Neural cell (in vitro differentiated cells): ENCODE measurements around the gene OSBPL1A. TPM values are rescaled to one million over a fixed set of nuclear protein-coding genes. Genes with fewer than 3 reads are reported as not detected.

ENCODE experiments used
- H2AFZ ChIP-seq: fragments of 200-600, 300-800 bp; sonication (generic), shearing (Covaris generic); 2 replicates; pipeline ENCODE4 v1.6.0; 2014; ENCODE audit warnings: low read depth, mild to moderate bottlenecking, antibody characterized with exemption, low read length, moderate library complexity
- H3F3A ChIP-seq: fragments of 200-600 bp; shearing (Covaris generic); 2 replicates; pipeline ENCODE4 v1.6.1; 2016; ENCODE audit warnings: mild to moderate bottlenecking, moderate library complexity, mixed read lengths, antibody characterized with exemption, low read length; ENCODE audit not compliant: insufficient read depth, poor library complexity, severe bottlenecking
- H3K27ac ChIP-seq: fragments of 200-600, 300-800 bp; sonication (generic), shearing (Covaris generic); 2 replicates; pipeline ENCODE4 v1.5.1; 2014; ENCODE audit warnings: mild to moderate bottlenecking, low read length, moderate library complexity
- H3K27me3 ChIP-seq: fragments of 300-800, 200-600 bp; sonication (generic), shearing (Covaris generic); 2 replicates; pipeline ENCODE4 v1.6.0; 2014; ENCODE audit warnings: mild to moderate bottlenecking, low read depth, low read length, moderate library complexity; ENCODE audit not compliant: insufficient read depth
- H3K36me3 ChIP-seq: fragments of 300-800, 200-600 bp; sonication (generic), shearing (Covaris generic); 2 replicates; pipeline ENCODE4 v1.5.1; 2014; ENCODE audit warnings: mild to moderate bottlenecking, antibody characterized with exemption, low read length, moderate library complexity; ENCODE audit not compliant: insufficient read depth
- H3K4me2 ChIP-seq: fragments of 300-800, 200-600 bp; sonication (generic), shearing (Covaris generic); 2 replicates; pipeline ENCODE4 v1.6.0; 2014; ENCODE audit warnings: mild to moderate bottlenecking, low read length
- H3K4me3 ChIP-seq: fragments of 300-800, 200-600 bp; sonication (generic), shearing (Covaris generic); 2 replicates; pipeline ENCODE4 v1.5.1; 2014; ENCODE audit warnings: mild to moderate bottlenecking, low read length, moderate library complexity
- H3K79me2 ChIP-seq: fragments of 200-600 bp; shearing (Covaris generic); replicated peaks from 2 replicates; pipeline ENCODE4 v1.6.0; 2014; ENCODE audit warnings: mild to moderate bottlenecking, low read length, moderate library complexity; ENCODE audit not compliant: insufficient read depth
- H3K9ac ChIP-seq: fragments of 300-800, 200-600 bp; sonication (generic), shearing (Covaris generic); 2 replicates; pipeline ENCODE4 v1.6.1; 2016; ENCODE audit warnings: mild to moderate bottlenecking, low read length, mixed read lengths
- H3K9me2 ChIP-seq: fragments of 200-600 bp; shearing (Covaris generic); 2 replicates; pipeline ENCODE4 v1.6.1; 2016; ENCODE audit warnings: mild to moderate bottlenecking, low read length, mixed read lengths; ENCODE audit not compliant: insufficient read depth
- H3K9me3 ChIP-seq: fragments of 200-600, 300-800 bp; sonication (generic), shearing (Covaris generic); 2 replicates; pipeline ENCODE4 v1.6.1; 2016; ENCODE audit warnings: mild to moderate bottlenecking, mixed run types, low read length, moderate library complexity, mixed read lengths
- H4K20me1 ChIP-seq: fragments of 200-600 bp; shearing (Covaris generic); 2 replicates; pipeline ENCODE4 v1.6.1; 2016; ENCODE audit warnings: mild to moderate bottlenecking, mixed run types; ENCODE audit not compliant: insufficient read depth
- CTCF ChIP-seq: fragments of 450-650 bp; IDR thresholded peaks from 2 replicates; pipeline ENCODE4 v1.5.1; 2014; ENCODE audit warnings: antibody characterized with exemption, mild to moderate bottlenecking, moderate library complexity; ENCODE audit not compliant: poor library complexity, severe bottlenecking
- EP300 ChIP-seq: fragments of 450-650 bp; conservative IDR thresholded peaks from 2 replicates; pipeline ENCODE4 v1.6.1; 2014; ENCODE audit warnings: antibody characterized with exemption, mild to moderate bottlenecking, moderate library complexity; ENCODE audit not compliant: poor library complexity, severe bottlenecking
- EZH2 ChIP-seq: fragments of 200-600, 300-800 bp; shearing (Covaris generic), sonication (generic); IDR thresholded peaks from 2 replicates; pipeline ENCODE4 v1.6.1; 2014; ENCODE audit warnings: antibody characterized with exemption, low read length, borderline replicate concordance, mild to moderate bottlenecking; ENCODE audit not compliant: insufficient read depth, poor library complexity, severe bottlenecking
- MXI1 ChIP-seq: fragments of 450-650 bp; conservative IDR thresholded peaks from 2 replicates; pipeline ENCODE4 v1.6.1; 2014; ENCODE audit warnings: antibody characterized with exemption, mild to moderate bottlenecking; ENCODE audit not compliant: poor library complexity, severe bottlenecking
- POLR2AphosphoS5 ChIP-seq: IDR thresholded peaks from 2 replicates; pipeline ENCODE4 v1.6.1; 2012
- RAD21 ChIP-seq: fragments of 450-650 bp; conservative IDR thresholded peaks from 2 replicates; pipeline ENCODE4 v1.6.1; 2014; ENCODE audit warnings: antibody characterized with exemption, mild to moderate bottlenecking, moderate library complexity
- SMC3 ChIP-seq: fragments of 450-650 bp; conservative IDR thresholded peaks from 2 replicates; pipeline ENCODE4 v1.6.1; 2014; ENCODE audit warnings: antibody characterized with exemption, mild to moderate bottlenecking, moderate library complexity; ENCODE audit not compliant: poor library complexity
- TAF1 ChIP-seq: IDR thresholded peaks from 2 replicates; pipeline ENCODE4 v1.6.1; 2012; ENCODE audit warnings: low read depth
- polyA plus RNA-seq: library from polyadenylated mRNA; depleted of rRNA; stranded (reverse); fragments of >200 nt; gene quantifications from 2 replicates; pipeline ENCODE4 v1.2.3, GENCODE V29; 2014
- TF ChIP-seq, protein P1 (sequence below): IDR thresholded peaks from 2 replicates; pipeline ENCODE4 v1.6.1; 2012; ENCODE audit warnings: borderline replicate concordance

Gene OSBPL1A
- polyA plus RNA-seq, 1 donor from 2014 or later = 24.9 TPM

GRCh38 chr18:24198461-24198860 lies 199.2 kb downstream of the OSBPL1A start:
- Histone ChIP-seq H3K36me3 (no peaks in the 10 kb centered on the region), H3K9me2 (no peaks in the 10 kb centered on the region), H2AFZ (no peak overlapping the region), H4K20me1 (no peaks in the 10 kb centered on the region), H3K27me3 (no peaks in the 10 kb centered on the region), H3K4me3 (no peak overlapping the region), H3K27ac (peak overlapping the region; percentile 33), H3F3A (no peaks in the 10 kb centered on the region), H3K4me2 (no peak overlapping the region), H3K79me2 (no peaks in the 10 kb centered on the region), H3K9me3 (no peaks in the 10 kb centered on the region), H3K9ac (no peak overlapping the region)
- TF ChIP-seq TAF1 (no peak), POLR2AphosphoS5 (no peak), CTCF (no peak), SMC3 (no peak), EP300 (no peak), RAD21 (no peak), EZH2 (no peak)
- TF ChIP-seq, protein P1, sequence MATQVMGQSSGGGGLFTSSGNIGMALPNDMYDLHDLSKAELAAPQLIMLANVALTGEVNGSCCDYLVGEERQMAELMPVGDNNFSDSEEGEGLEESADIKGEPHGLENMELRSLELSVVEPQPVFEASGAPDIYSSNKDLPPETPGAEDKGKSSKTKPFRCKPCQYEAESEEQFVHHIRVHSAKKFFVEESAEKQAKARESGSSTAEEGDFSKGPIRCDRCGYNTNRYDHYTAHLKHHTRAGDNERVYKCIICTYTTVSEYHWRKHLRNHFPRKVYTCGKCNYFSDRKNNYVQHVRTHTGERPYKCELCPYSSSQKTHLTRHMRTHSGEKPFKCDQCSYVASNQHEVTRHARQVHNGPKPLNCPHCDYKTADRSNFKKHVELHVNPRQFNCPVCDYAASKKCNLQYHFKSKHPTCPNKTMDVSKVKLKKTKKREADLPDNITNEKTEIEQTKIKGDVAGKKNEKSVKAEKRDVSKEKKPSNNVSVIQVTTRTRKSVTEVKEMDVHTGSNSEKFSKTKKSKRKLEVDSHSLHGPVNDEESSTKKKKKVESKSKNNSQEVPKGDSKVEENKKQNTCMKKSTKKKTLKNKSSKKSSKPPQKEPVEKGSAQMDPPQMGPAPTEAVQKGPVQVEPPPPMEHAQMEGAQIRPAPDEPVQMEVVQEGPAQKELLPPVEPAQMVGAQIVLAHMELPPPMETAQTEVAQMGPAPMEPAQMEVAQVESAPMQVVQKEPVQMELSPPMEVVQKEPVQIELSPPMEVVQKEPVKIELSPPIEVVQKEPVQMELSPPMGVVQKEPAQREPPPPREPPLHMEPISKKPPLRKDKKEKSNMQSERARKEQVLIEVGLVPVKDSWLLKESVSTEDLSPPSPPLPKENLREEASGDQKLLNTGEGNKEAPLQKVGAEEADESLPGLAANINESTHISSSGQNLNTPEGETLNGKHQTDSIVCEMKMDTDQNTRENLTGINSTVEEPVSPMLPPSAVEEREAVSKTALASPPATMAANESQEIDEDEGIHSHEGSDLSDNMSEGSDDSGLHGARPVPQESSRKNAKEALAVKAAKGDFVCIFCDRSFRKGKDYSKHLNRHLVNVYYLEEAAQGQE = no peak

- Histone ChIP-seq H3K4me2 (no peak overlapping the region), H2AFZ (no peak overlapping the region), H3K9me3 (no peaks in the 10 kb centered on the region), H3K36me3 (no peaks in the 10 kb centered on the region), H3K9me2 (no peaks in the 10 kb centered on the region), H3K27ac (no peak overlapping the region), H3K27me3 (no peaks in the 10 kb centered on the region), H4K20me1 (no peaks in the 10 kb centered on the region), H3K79me2 (no peaks in the 10 kb centered on the region), H3K4me3 (no peak overlapping the region), H3K9ac (no peak overlapping the region), H3F3A (no peaks in the 10 kb centered on the region)
- TF ChIP-seq EP300 (no peak), RAD21 (no peak), EZH2 (no peak), MXI1 (no peak), POLR2AphosphoS5 (no peak), SMC3 (no peak), TAF1 (no peak), CTCF (no peak)
- TF ChIP-seq, protein P1 = no peak
Observed at GRCh38 chr18:24197412-24197811, 200.2 kb downstream of the OSBPL1A start.
